GM12878 (cell line): Measurements from ENCODE around the gene TNP2. TPM values are rescaled to one million over a fixed set of nuclear protein-coding genes. Genes with fewer than 3 reads are reported as not detected.

Experiments used
- ATAC-seq: fragments of 200-7000 bp; cut with Tn5 transposase; 3 replicates; pipeline ENCODE4 v1.9.1; 2020; ENCODE audit warnings: mild to moderate bottlenecking, moderate library complexity
- BruUV-seq: library from RNA; stranded (reverse); fragments of 400-500 nt; replicated peaks from 2 replicates; lab custom pipeline; 2021; lab: Mats Ljungman, UMichigan
- CTCF ChIA-PET: fragments of 300-600 bp; sonication (Branson Sonifier 250); formaldehyde crosslinking; extraction: SDS; loops from one replicate; lab custom pipeline; 2021; ENCODE audit warnings: inconsistent platforms; lab: Yijun Ruan, JAX
- POLR2A ChIA-PET: fragments of 350-600 bp; formaldehyde crosslinking; extraction: SDS; loops from one replicate; lab custom pipeline; 2021; ENCODE audit warnings: inconsistent platforms; lab: Charles Lee
- RAD21 ChIA-PET: fragments of 300-600 bp; sonication (Branson Sonifier 250); formaldehyde crosslinking; loops from one replicate; lab custom pipeline; 2023; ENCODE audit warnings: antibody characterized with exemption; ENCODE audit not compliant: unreplicated experiment; lab: Charles Lee
- SMC1A ChIA-PET: fragments of 300-600 bp; sonication (Branson Sonifier 250); formaldehyde crosslinking; loops from one replicate; lab custom pipeline; 2023; ENCODE audit not compliant: unreplicated experiment, uncharacterized antibody; lab: Charles Lee
- DNase-seq: peaks from one replicate; pipeline ENCODE4 v3.0.0-alpha.2; 2011; ENCODE audit warnings: low read depth, low spot score
- FAIRE-seq: peaks from 3 replicates; lab custom pipeline; 2011; peaks lifted over from hg19 to GRCh38; lab: Jason Lieb, UNC
- H2AFZ ChIP-seq: 2 replicates; pipeline ENCODE4 v1.6.0; 2011; ENCODE audit warnings: low read depth, low read length, control low read depth; ENCODE audit not compliant: control insufficient read depth
- H3K27ac ChIP-seq: 2 replicates; pipeline ENCODE4 v1.5.1; 2011; ENCODE audit warnings: control low read depth; ENCODE audit not compliant: control insufficient read depth, insufficient read depth
- H3K27me3 ChIP-seq, 2 experiments: replicated peaks in 1 of 2; 2 replicates each; pipeline versions ENCODE4 v1.6.0 to v1.6.1; 2011; ENCODE audit warnings: low read length in 1 of 2; ENCODE audit not compliant: control insufficient read depth in 2 of 2, insufficient read depth in 2 of 2
- H3K36me3 ChIP-seq, 2 experiments: 2 replicates each; pipeline ENCODE4 v1.5.1; 2011; ENCODE audit warnings: low read length in 1 of 2; ENCODE audit not compliant: control insufficient read depth in 2 of 2, insufficient read depth in 2 of 2
- H3K4me1 ChIP-seq: 2 replicates; pipeline ENCODE4 v1.6.1; 2011; ENCODE audit warnings: mild to moderate bottlenecking, low read length, moderate library complexity, mixed read lengths; ENCODE audit not compliant: control insufficient read depth, insufficient read depth
- H3K4me2 ChIP-seq: 2 replicates; pipeline ENCODE4 v1.6.0; 2011; ENCODE audit warnings: control low read depth; ENCODE audit not compliant: control insufficient read depth, insufficient read depth
- H3K4me3 ChIP-seq: fragments of 200-600 bp; sonication (generic); 2 replicates; pipeline ENCODE4 v1.5.1; 2016
- H3K79me2 ChIP-seq: 2 replicates; pipeline ENCODE4 v1.6.0; 2011; ENCODE audit warnings: low read length; ENCODE audit not compliant: control insufficient read depth, insufficient read depth
- H3K9ac ChIP-seq: 2 replicates; pipeline ENCODE4 v1.8.0; 2011; ENCODE audit warnings: low read length, control low read depth, mixed read lengths; ENCODE audit not compliant: control insufficient read depth, insufficient read depth
- H3K9me3 ChIP-seq: replicated peaks from 3 replicates; pipeline ENCODE4 v1.5.1; 2011; ENCODE audit warnings: mild to moderate bottlenecking, low read length; ENCODE audit not compliant: control insufficient read depth, insufficient read depth
- H4K20me1 ChIP-seq: 2 replicates; pipeline ENCODE4 v1.6.0; 2011; ENCODE audit not compliant: control insufficient read depth, insufficient read depth
- BCL11A ChIP-seq: IDR thresholded peaks from 2 replicates; pipeline ENCODE4 v1.6.1; 2011; ENCODE audit warnings: low read depth, low read length
- BMI1 ChIP-seq: fragments of 450-650 bp; IDR thresholded peaks from 2 replicates; pipeline ENCODE4 v1.6.1; 2016; ENCODE audit warnings: mild to moderate bottlenecking, moderate library complexity, borderline replicate concordance
- CREB1 ChIP-seq: IDR thresholded peaks from 2 replicates; pipeline ENCODE4 v1.6.1; 2012; ENCODE audit warnings: low read depth, mild to moderate bottlenecking, inconsistent platforms
- CREM ChIP-seq: IDR thresholded peaks from 2 replicates; pipeline ENCODE4 v1.6.1; 2014; ENCODE audit warnings: antibody characterized with exemption, low read depth
- EED ChIP-seq: sonication (generic); IDR thresholded peaks from 2 replicates; pipeline ENCODE4 v1.6.1; 2016; ENCODE audit warnings: antibody characterized with exemption, low read depth
- EGR1 ChIP-seq, 2 experiments: IDR thresholded peaks; 1 replicate in 1 of 2; 2 replicates in 1 of 2; pipeline ENCODE4 v1.6.1; 2011 to 2012; ENCODE audit warnings: low read depth in 2 of 2, low read length in 2 of 2, borderline replicate concordance in 1 of 2, mild to moderate bottlenecking in 1 of 2, moderate library complexity in 1 of 2
- EP300 ChIP-seq, 2 experiments: fragments of 150-350 bp in 1 of 2; IDR thresholded peaks; 2 replicates each; pipeline ENCODE4 v1.6.1; 2011 to 2012; ENCODE audit warnings: low read depth in 2 of 2, low read length in 2 of 2, borderline replicate concordance in 1 of 2, improper control_type of control experiment in 1 of 2, inconsistent platforms in 1 of 2; ENCODE audit not compliant: control insufficient read depth in 1 of 2
- LARP7 ChIP-seq: fragments of 450-650 bp; IDR thresholded peaks from 2 replicates; pipeline ENCODE4 v1.6.1; 2017; ENCODE audit warnings: mild to moderate bottlenecking
- NR2F1 ChIP-seq: fragments of 450-650 bp; conservative IDR thresholded peaks from 2 replicates; pipeline ENCODE4 v1.6.1; 2017; ENCODE audit warnings: mild to moderate bottlenecking
- NRF1 ChIP-seq: conservative IDR thresholded peaks from 2 replicates; pipeline ENCODE4 v1.6.1; 2011; ENCODE audit warnings: mild to moderate bottlenecking, low read depth, low read length, improper control_type of control experiment
- POLR2A ChIP-seq: IDR thresholded peaks from 2 replicates; pipeline ENCODE4 v1.6.1; 2011; ENCODE audit warnings: low read depth, mild to moderate bottlenecking, low read length
- RUNX3 ChIP-seq: IDR thresholded peaks from 2 replicates; pipeline ENCODE4 v1.6.1; 2012; ENCODE audit warnings: low read length, inconsistent platforms
- STAT1 ChIP-seq: fragments of 450-650 bp; conservative IDR thresholded peaks from 2 replicates; pipeline ENCODE4 v1.6.1; 2014; ENCODE audit warnings: antibody characterized with exemption, mild to moderate bottlenecking
- YY1 ChIP-seq: IDR thresholded peaks from 2 replicates; pipeline ENCODE4 v1.6.1; 2011; ENCODE audit warnings: low read depth, mild to moderate bottlenecking, low read length
- ZZZ3 ChIP-seq: IDR thresholded peaks from 2 replicates; pipeline ENCODE4 v1.6.1; 2011; ENCODE audit warnings: low read depth; ENCODE audit not compliant: control insufficient read depth, insufficient read length
- WGBS: methylation state at CpG from one replicate; pipeline ENCODE4 v1.1.6; 2016; ENCODE audit warnings: low lambda C conversion rate; ENCODE audit not compliant: insufficient replicate concordance, insufficient coverage; ENCODE audit errors: missing lambda C conversion rate; 5-methylcytosine and 5-hydroxymethylcytosine counted together
- in situ Hi-C: fragments of 300-500 bp; cut with MboI; formaldehyde crosslinking; loops from 9 replicates; pipeline ENCODE4 v1.14.3; 2018; ENCODE audit warnings: mixed read lengths
- intact Hi-C: fragments of 100-400 bp; cut with micrococcal nuclease; formaldehyde crosslinking; loops from one replicate; pipeline ENCODE4 v1.14.2; 2022; ENCODE audit not compliant: unreplicated experiment
- polyA plus RNA-seq, 11 experiments: library from polyadenylated mRNA; depleted of rRNA in 4 of 11; unstranded in 6 of 11; stranded (reverse) in 5 of 11; fragments of >200 nt; fragmentation: Nextera tagmentation in 4 of 11; fragmentation: Illumina TruSeq in 1 of 11; extraction: Ambion mirVana in 4 of 11; extraction: Trizol in 1 of 11; gene quantifications; 1 replicate in 1 of 11; 2 replicates in 10 of 11; pipeline versions ENCODE4 v1.2.1 to v1.2.3, GENCODE V29; 2011 to 2016; ENCODE audit warnings: inconsistent platforms in 2 of 11, missing spikeins in 2 of 11, low read depth in 1 of 11
- total RNA-seq, 4 experiments: library from RNA; depleted of rRNA in 3 of 4; stranded (reverse); fragments of >200 nt in 3 of 4; fragmentation: Illumina TruSeq in 1 of 4; extraction: Trizol in 1 of 4; gene quantifications; 2 replicates each; pipeline versions ENCODE4 v1.2.1 to v1.2.3, GENCODE V29; 2013 to 2021
- TF ChIP-seq, protein P1 (sequence below): fragments of 450-650 bp; IDR thresholded peaks from 2 replicates; pipeline ENCODE4 v1.6.1; 2017; ENCODE audit warnings: low read depth, mild to moderate bottlenecking, moderate library complexity
- TF ChIP-seq, protein P2 (sequence below): IDR thresholded peaks from 2 replicates; pipeline ENCODE4 v1.6.1; 2012; ENCODE audit warnings: low read depth, low read length, improper control_type of control experiment
- TF ChIP-seq, protein P3 (sequence below): fragments of 450-650 bp; formaldehyde crosslinking; IDR thresholded peaks from 2 replicates; pipeline ENCODE4 v1.5.0; 2022; ENCODE audit warnings: mild to moderate bottlenecking, missing genetic modification characterization

The TNP2 gene
- total and polyA plus RNA-seq, 10 of the 15 experiments (the other 5 are each of a cell fraction or from before 2014, with no cell fraction given), result not detected

DNA sequence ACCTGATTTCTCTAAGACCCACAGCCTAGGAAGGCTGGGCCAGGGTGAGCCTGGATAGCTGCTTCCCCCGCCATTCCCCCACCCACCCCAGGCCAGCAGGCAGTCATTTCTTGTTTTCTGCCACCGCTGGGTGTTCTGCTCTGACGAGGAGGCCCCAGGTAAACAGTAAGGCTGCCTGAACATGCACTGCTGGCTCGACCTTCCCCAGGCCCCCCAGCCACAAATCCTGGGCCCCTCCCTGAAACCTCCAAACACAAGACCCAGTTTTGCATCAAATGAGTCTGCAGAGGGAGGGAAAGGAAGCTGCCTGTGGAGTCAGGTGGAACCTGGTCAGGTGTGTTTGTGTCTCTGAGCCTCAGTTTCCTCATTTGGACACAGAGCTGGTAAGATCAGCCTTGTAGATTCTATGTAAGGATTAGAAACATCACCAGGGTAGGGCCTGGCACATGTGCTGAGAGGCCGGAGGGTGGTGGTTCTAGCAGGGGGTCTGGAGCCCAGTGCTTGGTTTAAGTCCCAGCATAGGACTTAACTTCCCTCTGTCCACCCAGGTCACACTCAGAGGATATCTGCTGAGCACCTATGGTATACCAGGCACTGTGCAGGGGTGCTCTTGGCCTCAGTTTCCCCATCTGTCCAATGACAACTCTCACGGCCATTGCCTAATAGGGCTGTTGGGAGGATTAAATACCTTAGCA lies 30.9 kb upstream of the TNP2 start:
- POLR2A ChIA-PET, result interaction anchor here (1.3 to 6.0 kb wide), 6 partner anchors 10 to 79 kb away, joined by 3 to 85 read pairs (median 35); partner anchors contain the start of gene SOCS1
- Histone ChIP-seq H3K4me2 (peak overlapping the region; percentile 22; the same call in 1 of the 2 replicates), H3K79me2 (no peaks in the 10 kb centered on the region; the same call in 1 of the 2 replicates), H2AFZ (no peak overlapping the region), H3K27me3 (no peaks in the 10 kb centered on the region), H3K27ac (peak overlapping the region; percentile 91), H3K9ac (no peak overlapping the region), H3K9me3 (no peaks in the 10 kb centered on the region), H3K4me3 (no peak overlapping the region), H3K36me3 (no peaks in the 10 kb centered on the region), H4K20me1 (no peaks in the 10 kb centered on the region), H3K4me1 (peaks cover 60% of the 10 kb centered on the region)
- SMC1A ChIA-PET, result interaction anchor here (1.1 to 8.4 kb wide), 13 partner anchors 10 to 349 kb away, joined by 3 to 194 read pairs (median 23); partner anchors contain the start of gene SOCS1
- no peak for FAIRE-seq
- no peak for DNase-seq
- CTCF ChIA-PET, result interaction anchor here (0.6 to 7.4 kb wide), 8 partner anchors 10 to 334 kb away, joined by 3 to 104 read pairs (median 12); partner anchors contain the start of gene SOCS1
- no TSS peak for BruUV-seq
- peak; percentile 12 for ATAC-seq
- in situ Hi-C loops (loop anchor here (10.0 kb wide), 1 partner anchor 995 kb away; no protein-coding TSS in a partner anchor), intact Hi-C loops (loop anchor here (1.0 to 5.0 kb wide), 5 partner anchors 11 to 335 kb away; no protein-coding TSS in a partner anchor)
- whole genome bisulfite sequencing, result 65% methylated on average over 6 of the region's 6 CpGs
- RAD21 ChIA-PET, result interaction anchor here (0.6 to 6.8 kb wide), 13 partner anchors 11 to 336 kb away, joined by 3 to 206 read pairs (median 18); partner anchors contain the start of gene SOCS1
- TF ChIP-seq ZZZ3 (no peak), NR2F1 (no peak), YY1 (0 out of 2 replicates have a peak, but pooled peaks have one; percentile 16), EP300 (IDR thresholded peaks at IDR 0.05; ENCODE audit: borderline replicate concordance in 1 of 2, control insufficient read depth in 1 of 2, low read depth in 2 of 2, low read length in 2 of 2) (no peak), POLR2A (no peak), EGR1 (IDR thresholded peaks at IDR 0.05; ENCODE audit: borderline replicate concordance in 1 of 2, low read depth in 2 of 2, low read length in 2 of 2) (0 out of 3 replicates have a peak, but pooled peaks of 1 of the 2 experiments have one; percentile 11), RUNX3 (peak; percentile 29; the same call in 1 of the 2 replicates), BCL11A (no peak), CREB1 (no peak), CREM (peak; percentile 13; the same call in 1 of the 2 replicates), LARP7 (0 out of 2 replicates have a peak, but pooled peaks have one; percentile 20), STAT1 (no peak), NRF1 (no peak), BMI1 (no peak), EED (0 out of 2 replicates have a peak, but pooled peaks have one; percentile 38)
- TF ChIP-seq, protein P1, sequence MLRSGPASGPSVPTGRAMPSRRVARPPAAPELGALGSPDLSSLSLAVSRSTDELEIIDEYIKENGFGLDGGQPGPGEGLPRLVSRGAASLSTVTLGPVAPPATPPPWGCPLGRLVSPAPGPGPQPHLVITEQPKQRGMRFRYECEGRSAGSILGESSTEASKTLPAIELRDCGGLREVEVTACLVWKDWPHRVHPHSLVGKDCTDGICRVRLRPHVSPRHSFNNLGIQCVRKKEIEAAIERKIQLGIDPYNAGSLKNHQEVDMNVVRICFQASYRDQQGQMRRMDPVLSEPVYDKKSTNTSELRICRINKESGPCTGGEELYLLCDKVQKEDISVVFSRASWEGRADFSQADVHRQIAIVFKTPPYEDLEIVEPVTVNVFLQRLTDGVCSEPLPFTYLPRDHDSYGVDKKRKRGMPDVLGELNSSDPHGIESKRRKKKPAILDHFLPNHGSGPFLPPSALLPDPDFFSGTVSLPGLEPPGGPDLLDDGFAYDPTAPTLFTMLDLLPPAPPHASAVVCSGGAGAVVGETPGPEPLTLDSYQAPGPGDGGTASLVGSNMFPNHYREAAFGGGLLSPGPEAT, result no peak
- TF ChIP-seq, protein P2, sequence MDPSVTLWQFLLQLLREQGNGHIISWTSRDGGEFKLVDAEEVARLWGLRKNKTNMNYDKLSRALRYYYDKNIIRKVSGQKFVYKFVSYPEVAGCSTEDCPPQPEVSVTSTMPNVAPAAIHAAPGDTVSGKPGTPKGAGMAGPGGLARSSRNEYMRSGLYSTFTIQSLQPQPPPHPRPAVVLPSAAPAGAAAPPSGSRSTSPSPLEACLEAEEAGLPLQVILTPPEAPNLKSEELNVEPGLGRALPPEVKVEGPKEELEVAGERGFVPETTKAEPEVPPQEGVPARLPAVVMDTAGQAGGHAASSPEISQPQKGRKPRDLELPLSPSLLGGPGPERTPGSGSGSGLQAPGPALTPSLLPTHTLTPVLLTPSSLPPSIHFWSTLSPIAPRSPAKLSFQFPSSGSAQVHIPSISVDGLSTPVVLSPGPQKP, result no peak
- TF ChIP-seq, protein P3, sequence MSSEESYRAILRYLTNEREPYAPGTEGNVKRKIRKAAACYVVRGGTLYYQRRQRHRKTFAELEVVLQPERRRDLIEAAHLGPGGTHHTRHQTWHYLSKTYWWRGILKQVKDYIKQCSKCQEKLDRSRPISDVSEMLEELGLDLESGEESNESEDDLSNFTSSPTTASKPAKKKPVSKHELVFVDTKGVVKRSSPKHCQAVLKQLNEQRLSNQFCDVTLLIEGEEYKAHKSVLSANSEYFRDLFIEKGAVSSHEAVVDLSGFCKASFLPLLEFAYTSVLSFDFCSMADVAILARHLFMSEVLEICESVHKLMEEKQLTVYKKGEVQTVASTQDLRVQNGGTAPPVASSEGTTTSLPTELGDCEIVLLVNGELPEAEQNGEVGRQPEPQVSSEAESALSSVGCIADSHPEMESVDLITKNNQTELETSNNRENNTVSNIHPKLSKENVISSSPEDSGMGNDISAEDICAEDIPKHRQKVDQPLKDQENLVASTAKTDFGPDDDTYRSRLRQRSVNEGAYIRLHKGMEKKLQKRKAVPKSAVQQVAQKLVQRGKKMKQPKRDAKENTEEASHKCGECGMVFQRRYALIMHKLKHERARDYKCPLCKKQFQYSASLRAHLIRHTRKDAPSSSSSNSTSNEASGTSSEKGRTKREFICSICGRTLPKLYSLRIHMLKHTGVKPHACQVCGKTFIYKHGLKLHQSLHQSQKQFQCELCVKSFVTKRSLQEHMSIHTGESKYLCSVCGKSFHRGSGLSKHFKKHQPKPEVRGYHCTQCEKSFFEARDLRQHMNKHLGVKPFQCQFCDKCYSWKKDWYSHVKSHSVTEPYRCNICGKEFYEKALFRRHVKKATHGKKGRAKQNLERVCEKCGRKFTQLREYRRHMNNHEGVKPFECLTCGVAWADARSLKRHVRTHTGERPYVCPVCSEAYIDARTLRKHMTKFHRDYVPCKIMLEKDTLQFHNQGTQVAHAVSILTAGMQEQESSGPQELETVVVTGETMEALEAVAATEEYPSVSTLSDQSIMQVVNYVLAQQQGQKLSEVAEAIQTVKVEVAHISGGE (CRISPR knock-in tag), result no peak
